ENCODE data around the gene CADM4.

CADM4 gene

DNA sequence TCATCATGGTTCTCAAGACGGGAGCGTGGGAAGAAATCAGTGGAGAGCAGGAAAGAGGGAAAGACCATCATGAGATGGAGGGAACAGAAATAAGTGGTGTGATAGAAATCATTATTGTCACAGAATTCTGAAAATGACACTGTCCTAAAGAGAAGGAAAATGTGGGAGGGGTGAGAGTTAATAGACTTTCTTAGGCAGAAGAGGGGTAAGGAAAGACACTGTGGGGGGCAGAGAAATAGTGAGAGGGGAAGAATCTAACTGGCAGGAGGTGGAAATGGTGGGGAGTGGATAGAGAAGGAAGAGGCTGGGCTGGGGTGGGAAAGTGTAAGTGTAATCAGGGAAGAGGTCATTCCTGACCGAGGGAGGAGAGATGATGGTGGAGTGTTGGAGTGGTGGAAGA is 60.9 kb downstream of the CADM4 start:
- DNase-seq, result no peak

DNA sequence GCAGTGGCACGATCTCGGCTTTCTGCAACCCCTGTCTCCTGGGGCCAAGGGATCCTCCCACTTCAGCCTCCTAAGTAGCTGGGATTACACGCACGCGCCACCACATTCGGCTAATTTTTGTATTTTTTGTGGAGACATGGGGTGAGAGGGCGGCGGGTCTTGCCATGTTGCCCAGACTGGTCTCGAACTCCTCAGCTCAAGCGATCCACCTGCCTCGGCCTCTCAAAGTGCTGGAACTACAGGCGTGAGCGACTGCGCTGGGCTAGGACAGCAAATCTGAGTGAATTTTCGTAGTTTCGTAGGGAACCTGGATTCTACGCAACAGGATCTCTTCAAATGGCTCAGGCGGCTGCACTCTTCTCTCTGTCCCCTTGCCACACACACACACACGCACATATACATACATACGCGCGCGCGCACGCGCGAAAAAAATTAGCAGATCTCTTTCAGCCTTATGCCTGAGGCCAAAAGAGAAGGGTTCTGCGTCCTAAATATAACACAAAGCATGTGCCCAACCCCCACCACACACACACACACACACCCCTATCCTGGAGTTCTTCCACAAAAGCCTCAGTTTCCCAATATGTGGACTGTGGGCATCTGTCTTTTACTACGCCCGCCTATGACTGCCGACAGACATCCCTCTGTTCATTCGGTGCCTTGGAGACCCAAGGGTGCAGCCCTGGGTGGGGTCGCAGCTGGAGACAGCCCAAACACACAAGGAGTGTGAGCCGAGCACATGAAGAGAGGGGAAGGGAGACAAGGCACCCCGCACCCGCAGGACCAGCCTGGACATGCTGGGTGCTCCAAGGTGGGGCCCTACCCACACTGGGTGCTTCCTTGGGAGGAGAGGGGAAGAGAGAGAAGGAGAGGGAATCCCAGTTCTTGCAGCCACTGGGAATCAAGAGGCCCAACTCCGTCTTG is 63.4 kb downstream of the CADM4 start:
- peak; percentile 22 for DNase-seq

DNA sequence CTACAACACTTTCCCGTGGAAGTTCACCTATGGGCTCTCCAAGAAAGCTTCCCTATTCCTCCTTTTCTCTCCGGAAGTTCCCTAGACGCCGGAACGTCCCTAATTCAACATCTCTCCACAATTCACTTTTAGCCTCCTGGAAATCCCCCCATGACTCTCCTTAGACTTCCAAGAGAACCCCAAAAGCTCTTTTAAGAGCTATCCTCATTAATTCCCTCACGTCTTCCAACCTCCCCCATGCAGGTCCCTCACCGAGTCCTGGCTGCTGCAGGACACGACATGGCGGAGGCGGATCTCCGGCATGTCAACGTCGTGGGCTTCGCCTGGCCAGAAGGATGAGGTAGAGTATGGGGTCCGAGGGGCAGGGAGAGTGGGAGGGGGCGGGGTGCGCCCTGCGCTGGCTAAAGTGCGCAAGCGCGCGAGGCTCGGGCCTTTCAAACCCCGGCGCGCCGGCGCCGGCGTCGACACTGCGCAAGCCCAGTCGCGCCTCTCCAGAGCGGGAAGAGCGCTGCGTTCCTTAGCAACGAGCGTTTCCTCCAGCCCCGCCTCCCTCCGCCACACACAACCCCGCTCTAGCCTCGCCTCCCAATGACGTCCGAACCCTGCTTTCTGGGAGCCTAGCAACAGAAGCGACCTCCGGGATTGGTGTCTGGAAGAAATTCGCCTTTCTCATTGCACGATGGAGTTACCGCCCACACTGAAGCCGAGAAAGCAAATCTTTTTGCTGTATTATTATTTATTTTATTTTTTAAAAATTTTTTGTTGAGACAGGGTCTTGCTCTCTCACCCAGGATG is 64.3 kb downstream of the CADM4 start, which contains the start of the genes PINLYP and XRCC1:
PINLYP (plus strand) TSS at position 646 of the 795 bp plus-strand sequence. CDS start 1,391 bp downstream, outside the sequence.
XRCC1 (minus strand) TSS at position 372 of the 795 bp plus-strand sequence; CDS start at position 303, 69 bp downstream.
- peak; percentile 99 for DNase-seq

DNA sequence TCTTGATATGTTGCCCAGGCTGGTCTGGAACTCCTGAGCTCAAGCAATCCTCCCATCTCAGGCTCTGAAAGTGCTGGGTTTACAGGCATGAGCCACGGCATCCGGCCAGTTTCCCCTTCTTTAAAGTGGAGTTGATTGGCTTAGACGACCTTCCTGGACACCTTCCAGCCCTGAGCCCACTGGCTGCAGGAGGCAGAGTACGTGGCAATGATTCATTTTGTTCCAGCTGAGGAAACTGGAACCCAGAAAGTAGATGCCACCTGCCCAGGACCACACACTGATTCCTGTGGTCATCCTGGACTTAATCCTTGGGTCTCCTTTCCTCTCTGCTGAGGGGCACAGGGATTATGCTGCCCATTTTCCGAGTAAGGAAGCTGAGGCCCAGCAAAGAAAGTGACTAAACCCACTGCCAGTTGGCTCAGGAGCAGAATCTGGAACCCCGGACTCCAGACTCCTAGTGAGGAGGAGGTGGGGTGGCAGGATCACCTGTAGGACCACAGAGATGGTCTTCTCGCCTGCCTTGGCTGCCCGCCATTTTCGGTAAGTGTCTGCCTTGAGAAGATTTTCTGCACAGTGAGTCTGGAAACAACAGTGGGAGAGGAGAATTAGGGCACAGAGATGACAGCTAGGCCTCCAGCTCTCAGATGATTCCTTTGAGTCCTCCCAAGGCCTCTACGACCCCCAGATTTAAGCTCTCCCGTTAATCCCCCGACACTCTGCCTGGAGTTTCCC is 65.1 kb downstream of the CADM4 start:
- no peak for DNase-seq

Data from CD4-positive, alpha-beta T cell treated with Interleukin-17A for 1 hour (primary cell).